ENCODE measurements around the gene CUL2.

Gene CUL2

DNA sequence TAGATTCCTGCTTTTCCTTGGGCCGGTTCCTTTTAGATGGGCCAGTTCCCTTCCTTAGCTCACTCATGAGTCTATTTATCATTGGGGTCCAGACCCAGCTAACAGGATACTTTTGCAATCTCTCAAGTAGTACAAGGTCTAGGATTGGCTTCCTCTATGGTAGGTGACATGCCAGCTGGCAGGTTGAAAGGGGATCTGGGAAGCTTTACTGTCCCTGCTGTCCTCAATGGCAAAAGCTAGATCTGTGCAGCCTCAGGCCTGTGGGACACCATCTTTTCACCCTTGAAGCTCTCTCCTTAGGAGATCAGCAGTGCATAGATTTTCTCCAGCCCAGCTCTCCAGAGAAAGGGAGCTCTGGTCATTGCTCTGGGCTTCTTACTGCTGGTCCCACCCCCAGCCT is 96.4 kb downstream of the CUL2 start:
- TF ChIP-seq GATA2 (IDR thresholded peaks at IDR 0.05; ENCODE audit: low read depth, low read length) (no peak), GATA3 (IDR thresholded peaks at IDR 0.05; ENCODE audit: low read depth, low read length) (no peak)

DNA sequence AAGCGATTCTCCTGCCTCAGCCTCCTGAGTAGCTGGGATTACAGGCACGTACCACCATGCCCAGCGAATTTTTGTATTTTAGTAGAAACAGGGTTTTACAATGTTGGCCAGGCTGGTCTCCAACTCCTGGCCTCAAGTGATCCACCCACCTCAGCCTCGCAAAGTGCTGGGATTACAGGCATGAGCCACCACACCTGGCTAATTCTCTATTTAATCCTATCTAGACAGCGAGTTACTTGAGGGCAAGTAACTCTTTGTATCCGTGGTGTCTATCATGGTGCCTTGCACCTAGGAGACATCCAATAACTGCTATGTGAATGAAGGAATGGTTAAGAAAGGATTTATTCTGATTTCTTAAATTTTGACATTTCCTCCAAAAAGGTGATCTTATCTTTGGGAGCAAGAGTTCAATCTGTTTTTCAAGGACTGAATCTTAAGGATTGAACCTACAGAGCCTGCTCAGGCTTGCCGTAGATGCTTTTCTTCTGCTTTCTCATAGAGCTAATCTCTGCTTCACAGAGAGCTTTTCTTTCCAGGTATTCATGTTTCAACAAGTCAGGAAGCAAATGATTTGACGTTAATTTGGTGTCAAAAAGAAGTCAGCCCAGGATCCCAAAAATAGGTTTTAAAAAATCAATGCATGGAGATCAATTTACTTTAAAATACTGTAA is 101.6 kb downstream of the CUL2 start:
- no peak for TF ChIP-seq GATA2 (IDR thresholded peaks at IDR 0.05; ENCODE audit: low read depth, low read length)
- TF ChIP-seq GATA3 (IDR thresholded peaks at IDR 0.05; ENCODE audit: low read depth, low read length): no peak

DNA sequence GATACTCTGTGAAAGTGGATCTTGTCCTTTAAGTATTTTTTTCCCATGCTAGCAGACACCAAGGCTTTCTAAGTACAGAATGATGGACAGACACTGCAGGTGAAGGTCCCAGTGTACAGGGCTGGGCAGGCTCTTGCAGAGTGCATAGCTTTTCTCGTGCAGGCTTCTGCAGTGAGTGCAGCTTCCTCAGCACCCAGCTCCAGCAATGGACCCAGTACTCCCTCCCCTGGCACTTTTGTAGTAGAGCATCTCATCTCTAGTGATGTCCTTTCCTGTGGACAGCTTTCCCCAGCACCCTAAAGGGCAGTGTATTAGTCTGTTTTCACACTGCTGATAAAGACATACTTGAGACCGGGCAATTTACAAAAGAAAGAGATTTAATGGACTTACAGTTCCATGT is 104.3 kb downstream of the CUL2 start:
- no peak for TF ChIP-seq GATA3 (IDR thresholded peaks at IDR 0.05; ENCODE audit: low read depth, low read length)
- no peak for TF ChIP-seq GATA2 (IDR thresholded peaks at IDR 0.05; ENCODE audit: low read depth, low read length)

DNA sequence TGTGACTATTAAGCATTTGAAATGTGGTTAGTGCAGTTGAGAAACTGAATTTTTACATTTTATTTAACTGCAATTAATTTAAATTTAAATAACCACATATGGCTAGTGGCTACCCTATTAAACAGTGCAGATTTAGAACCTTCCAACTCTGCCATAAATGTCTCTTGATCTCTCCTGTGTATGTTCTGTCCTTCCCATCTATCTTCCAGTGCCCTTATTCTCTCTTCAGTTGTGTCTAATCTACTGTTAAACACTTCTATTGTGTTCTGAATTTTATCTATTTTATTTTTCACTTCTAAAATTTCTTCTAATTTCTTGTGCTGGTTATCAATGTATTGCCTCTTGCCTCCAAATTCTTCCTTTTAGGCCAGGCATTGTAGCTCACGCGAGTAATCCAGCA is 105.0 kb downstream of the CUL2 start:
- no peak for TF ChIP-seq GATA3 (IDR thresholded peaks at IDR 0.05; ENCODE audit: low read depth, low read length)
- TF ChIP-seq GATA2 (IDR thresholded peaks at IDR 0.05; ENCODE audit: low read depth, low read length): no peak

DNA sequence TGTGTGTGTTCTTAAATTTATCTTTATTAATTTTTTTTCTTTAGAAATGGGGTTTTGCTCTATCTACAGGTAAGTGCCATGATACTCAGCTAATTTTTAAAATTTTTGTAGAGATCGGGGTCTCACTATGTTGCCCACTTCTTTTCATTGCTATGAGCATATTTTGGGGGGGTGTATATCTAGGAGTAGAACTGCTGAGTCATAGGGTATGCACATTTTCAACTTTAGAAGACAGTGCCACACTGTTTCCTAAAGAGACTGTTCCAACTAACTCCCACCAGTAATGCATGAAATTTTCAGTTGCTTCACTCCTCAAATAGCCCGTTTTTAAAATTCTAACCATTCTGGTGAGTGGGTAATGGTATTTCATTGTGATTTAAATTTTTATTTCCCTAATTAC is 108.3 kb downstream of the CUL2 start:
- TF ChIP-seq GATA3 (IDR thresholded peaks at IDR 0.05; ENCODE audit: low read depth, low read length) (no peak), GATA2 (IDR thresholded peaks at IDR 0.05; ENCODE audit: low read depth, low read length) (no peak)

DNA sequence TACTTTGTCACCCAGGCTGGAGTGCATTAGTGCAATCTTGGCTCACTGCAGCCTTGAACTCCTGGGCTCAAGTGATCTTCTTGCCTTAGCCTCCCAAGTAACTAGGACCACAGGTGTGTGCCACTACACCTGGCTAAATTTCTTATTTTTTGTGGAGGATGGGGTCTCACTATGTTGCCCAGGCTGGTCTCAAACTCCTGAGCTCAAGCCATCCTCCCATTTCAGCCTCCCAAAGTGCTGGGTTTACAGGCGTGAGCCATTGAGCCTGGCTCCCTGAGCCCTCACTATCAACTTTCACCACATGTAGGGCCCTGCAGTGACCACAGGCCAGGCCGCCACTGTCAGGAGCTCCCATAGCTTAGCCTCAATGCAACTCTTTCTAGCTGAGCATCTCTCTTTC is 110.2 kb downstream of the CUL2 start:
- TF ChIP-seq GATA2 (IDR thresholded peaks at IDR 0.05; ENCODE audit: low read depth, low read length): no peak
- no peak for TF ChIP-seq GATA3 (IDR thresholded peaks at IDR 0.05; ENCODE audit: low read depth, low read length)

DNA sequence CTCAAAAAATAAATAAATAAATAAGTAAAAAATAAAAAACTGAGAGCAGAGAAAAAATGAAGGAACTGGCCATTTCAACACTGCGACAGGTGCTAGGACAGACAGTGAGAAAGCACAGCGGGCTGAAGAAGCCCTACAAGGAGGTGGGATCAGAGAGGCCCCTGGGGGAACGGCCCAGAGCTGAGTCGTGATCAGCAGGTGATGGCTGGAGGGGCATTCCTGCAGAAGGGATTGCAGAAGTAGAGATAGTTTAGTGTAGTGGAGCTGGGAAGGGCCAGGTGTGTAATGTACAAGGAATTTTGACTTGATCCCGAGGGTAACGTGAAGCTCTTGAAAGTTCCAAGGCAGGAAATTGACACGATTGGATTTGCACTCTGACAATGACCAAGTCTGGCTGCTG is 112.1 kb downstream of the CUL2 start:
- no peak for TF ChIP-seq GATA3 (IDR thresholded peaks at IDR 0.05; ENCODE audit: low read depth, low read length)
- no peak for TF ChIP-seq GATA2 (IDR thresholded peaks at IDR 0.05; ENCODE audit: low read depth, low read length)

DNA sequence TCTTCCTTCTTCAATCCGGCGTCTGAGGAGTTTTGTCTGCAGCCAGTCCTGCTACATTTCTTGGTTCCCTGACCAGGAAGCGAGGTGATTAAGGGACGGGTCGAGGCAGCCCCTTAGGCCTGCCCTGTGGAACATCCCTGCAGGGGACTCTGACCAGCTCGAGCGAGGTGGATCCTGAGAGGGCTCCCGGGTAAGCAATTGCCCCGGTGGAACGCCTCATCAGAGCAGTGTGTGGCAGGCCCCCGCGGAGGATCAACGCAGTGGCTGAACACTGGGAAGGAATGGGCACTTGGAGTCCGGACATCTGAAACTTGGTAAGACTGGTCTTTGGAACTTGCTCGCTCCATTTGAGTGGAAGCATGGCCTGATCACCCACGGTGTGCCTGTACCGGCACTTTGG is 121.0 kb downstream of the CUL2 start:
- TF ChIP-seq GATA2 (IDR thresholded peaks at IDR 0.05; ENCODE audit: low read depth, low read length) (no peak), GATA3 (IDR thresholded peaks at IDR 0.05; ENCODE audit: low read depth, low read length) (no peak)

DNA sequence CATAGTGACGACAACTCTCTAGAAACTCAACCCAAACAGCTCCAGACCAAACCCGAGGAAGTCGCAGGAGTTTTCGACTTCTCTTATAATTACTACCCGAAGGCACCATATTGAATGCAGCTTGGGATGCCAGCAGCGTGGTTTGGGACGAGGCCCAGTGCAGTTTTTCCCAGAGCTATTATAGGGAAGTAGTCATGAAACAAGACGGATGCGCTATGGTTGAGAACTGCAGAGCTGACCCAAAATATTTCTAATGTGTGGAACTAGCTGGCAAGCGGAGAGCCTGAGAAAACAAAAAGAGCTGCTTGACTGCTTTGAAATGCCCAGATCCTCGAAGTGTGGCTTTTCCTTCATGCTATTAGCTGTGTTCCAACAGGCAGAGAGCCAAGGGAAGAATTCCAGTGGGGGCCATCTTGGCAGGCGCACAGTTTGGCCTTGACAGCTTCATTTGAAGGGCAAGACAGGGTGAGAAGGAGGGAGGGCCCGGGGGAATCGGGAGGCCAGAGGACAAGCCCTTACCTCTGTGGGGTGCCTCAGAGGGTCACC is 122.7 kb downstream of the CUL2 start:
- no peak for TF ChIP-seq GATA3 (IDR thresholded peaks at IDR 0.05; ENCODE audit: low read depth, low read length)
- TF ChIP-seq GATA2 (IDR thresholded peaks at IDR 0.05; ENCODE audit: low read depth, low read length): no peak

DNA sequence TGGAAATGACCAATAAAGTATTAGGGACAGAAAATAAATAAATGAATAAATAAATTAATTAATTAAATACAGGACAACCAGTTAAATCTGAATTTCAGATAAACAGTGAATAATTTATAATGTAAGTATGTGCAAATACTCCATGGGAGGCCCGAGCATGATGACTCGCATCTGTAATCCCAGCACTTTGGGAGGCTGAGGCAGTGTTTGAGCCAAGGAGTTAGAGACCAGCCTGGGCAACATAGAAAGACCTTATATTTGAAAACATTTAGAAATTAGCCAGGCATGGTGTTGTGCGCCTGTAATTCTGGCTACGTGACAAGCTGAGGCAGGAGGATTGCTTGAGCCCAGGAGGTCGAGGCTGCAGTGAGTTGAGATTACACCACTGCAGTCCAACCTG is 123.7 kb downstream of the CUL2 start:
- no peak for TF ChIP-seq GATA2 (IDR thresholded peaks at IDR 0.05; ENCODE audit: low read depth, low read length)
- TF ChIP-seq GATA3 (IDR thresholded peaks at IDR 0.05; ENCODE audit: low read depth, low read length): no peak

DNA sequence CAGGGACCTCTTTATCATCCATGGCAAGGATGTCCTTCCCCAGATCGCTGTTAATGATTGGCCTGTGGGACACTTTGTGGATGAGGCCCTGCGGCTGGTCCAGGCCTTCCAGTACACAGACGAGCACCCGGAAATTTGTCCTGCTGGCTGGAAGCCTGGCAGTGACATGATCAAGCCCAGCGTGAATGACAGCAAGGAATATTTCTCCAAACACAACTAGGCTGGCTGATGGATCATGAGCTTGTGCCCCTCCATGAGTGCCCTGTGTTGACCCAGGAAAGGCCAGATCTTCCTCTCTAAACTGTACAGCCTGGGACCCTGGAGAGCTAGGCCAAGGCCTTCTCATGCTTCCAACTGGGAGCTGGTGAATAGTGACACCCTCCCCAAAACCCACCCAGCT is 124.1 kb downstream of the CUL2 start:
- TF ChIP-seq GATA2 (IDR thresholded peaks at IDR 0.05; ENCODE audit: low read depth, low read length) (no peak), GATA3 (IDR thresholded peaks at IDR 0.05; ENCODE audit: low read depth, low read length) (no peak)

DNA sequence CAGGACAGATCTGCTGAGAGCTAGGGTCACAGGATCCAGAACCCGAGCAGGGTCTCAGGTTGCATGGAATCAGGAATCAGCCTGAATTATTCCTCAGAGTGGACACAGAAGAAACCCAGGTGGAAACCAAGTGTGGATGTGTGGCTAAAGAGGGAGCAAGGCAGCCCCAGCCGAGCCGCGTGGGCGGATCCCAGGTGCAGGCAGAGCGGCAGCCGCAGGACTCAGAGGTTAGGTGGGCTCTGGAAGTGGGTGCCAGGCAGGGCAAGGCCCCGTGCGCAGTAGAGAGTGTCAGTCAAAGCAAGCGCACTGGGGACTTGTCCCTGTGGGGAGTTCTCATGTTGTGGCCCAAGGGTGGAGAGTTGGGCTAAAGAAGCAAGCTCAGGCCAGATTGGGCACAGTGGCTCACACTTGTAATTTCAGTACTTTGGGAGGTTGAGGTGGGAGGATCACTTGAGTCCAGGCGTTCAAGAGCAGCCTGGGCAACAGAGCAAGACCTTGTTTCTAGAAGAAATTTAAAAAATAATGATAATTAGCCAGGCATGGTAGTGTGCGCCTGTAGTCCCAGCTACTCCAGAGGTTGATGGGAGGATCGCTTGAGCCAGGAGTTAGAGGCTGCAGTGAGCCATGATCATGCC is 125.9 kb downstream of the CUL2 start:
- TF ChIP-seq GATA3 (IDR thresholded peaks at IDR 0.05; ENCODE audit: low read depth, low read length) (no peak), GATA2 (IDR thresholded peaks at IDR 0.05; ENCODE audit: low read depth, low read length) (no peak)

DNA sequence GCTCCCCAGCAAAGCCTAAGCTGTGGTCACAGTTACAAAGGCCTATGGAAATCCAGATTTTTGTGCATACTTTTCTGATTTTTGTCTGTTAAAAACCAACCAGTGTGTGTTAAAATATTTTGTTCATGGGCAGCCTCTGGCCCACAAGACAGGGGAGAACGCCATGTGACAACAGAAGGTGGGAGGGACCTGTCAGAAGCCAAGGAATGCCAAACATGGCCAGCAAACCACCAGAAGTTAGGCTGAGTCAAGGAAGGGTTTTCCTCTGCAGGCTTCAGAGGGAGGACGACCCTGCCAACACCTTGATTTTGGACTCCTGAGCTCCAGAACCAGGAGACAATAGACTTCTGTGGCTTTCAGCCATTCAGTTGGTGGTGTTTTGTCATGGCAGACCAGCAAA is 127.3 kb downstream of the CUL2 start:
- TF ChIP-seq GATA2 (IDR thresholded peaks at IDR 0.05; ENCODE audit: low read depth, low read length) (no peak), GATA3 (IDR thresholded peaks at IDR 0.05; ENCODE audit: low read depth, low read length) (no peak)

DNA sequence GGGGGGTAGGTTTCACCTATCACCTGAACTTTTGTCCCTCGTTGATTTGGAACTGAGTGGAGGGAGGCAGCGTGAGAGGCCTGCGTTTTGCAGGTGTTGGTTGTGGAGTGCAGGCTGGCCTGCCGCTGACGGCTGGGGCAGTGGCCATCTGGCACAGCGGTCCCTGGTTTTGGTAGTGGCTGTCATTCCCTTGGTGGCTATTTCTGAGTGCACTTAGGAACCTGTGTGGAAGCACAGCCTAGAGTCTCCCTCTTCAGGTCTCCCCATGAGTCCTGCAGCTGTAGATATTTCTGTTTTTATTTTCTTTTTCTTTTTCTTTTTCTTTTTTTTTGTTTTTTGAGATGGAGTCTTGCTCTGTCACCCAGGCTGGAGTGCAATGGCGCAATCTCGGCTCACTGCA is 129.2 kb downstream of the CUL2 start:
- TF ChIP-seq GATA3 (IDR thresholded peaks at IDR 0.05; ENCODE audit: low read depth, low read length) (no peak), GATA2 (IDR thresholded peaks at IDR 0.05; ENCODE audit: low read depth, low read length) (no peak)

DNA sequence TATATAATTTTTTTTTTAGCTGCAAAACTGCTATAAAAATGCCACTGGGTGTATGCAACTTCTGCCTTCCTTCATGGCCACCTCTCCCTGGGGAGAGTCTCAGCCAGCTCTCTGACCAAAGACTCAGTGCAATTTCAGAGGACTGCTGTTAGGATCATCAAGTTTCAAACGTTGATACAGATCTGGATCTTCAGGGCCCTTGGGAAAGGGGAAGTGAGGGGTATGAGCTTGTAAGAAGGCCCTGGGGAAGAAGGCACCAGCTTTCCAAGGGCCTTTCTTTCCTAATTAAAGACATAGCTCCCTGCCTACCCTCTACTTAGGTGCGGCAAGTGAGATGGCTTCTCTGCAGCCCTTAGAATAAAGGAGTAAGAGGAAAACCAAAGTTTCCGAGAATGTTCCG is 130.4 kb downstream of the CUL2 start:
- TF ChIP-seq GATA2 (IDR thresholded peaks at IDR 0.05; ENCODE audit: low read depth, low read length) (no peak), GATA3 (IDR thresholded peaks at IDR 0.05; ENCODE audit: low read depth, low read length) (no peak)

All from SH-SY5Y (cell line).